ENCODE results near the gene PADI1. TPM values are rescaled to one million over a fixed set of nuclear protein-coding genes. Genes with fewer than 3 reads are reported as not detected.

The PADI1 gene
- total RNA-seq, 4 donors from 2014 or later = 3.2 to 24.2 (median 6.6) TPM

GRCh38 chr1:17188889-17189631 lies 15.9 kb upstream of the PADI1 start:
- intact Hi-C loops (cut with DNase I; ENCODE audit: low total_unique reads) = no loop called here
- H3K4me3 ChIP-seq (ENCODE audit: low read depth, poor library complexity, severe bottlenecking) = no peak overlapping the region
- WGBS, 2 donors = 87 to 89% methylated on average over 10 of the region's 10 CpGs
- TF ChIP-seq CTCF (IDR thresholded peaks at IDR 0.05) (no peak), POLR2A (IDR thresholded peaks at IDR 0.05) (no peak)
- DNase-seq (ENCODE audit: low spot score in 2 of 2) = peak in 1 of 2 donors; percentile 32

- TF ChIP-seq POLR2A (IDR thresholded peaks at IDR 0.05) (no peak), CTCF (IDR thresholded peaks at IDR 0.05) (no peak)
- 90% methylated on average over 2 of the region's 2 CpGs for WGBS, 2 donors
- H3K4me3 ChIP-seq (ENCODE audit: low read depth, poor library complexity, severe bottlenecking) = no peak overlapping the region
- intact Hi-C loops (cut with DNase I; ENCODE audit: low total_unique reads) = no loop called here
- no peak for DNase-seq (ENCODE audit: low spot score in 2 of 2)
Measured at GRCh38 chr1:17189632-17189990, 15.3 kb upstream of the PADI1 start.

GRCh38 chr1:17190010-17190995 lies 14.6 kb upstream of the PADI1 start:
- TF ChIP-seq CTCF (IDR thresholded peaks at IDR 0.05) = no peak
- TF ChIP-seq POLR2A (IDR thresholded peaks at IDR 0.05) = no peak
- 67 to 72% methylated on average over 15 of the region's 15 CpGs for WGBS, 2 donors
- no peak overlapping the region for H3K4me3 ChIP-seq (ENCODE audit: low read depth, poor library complexity, severe bottlenecking)
- intact Hi-C loops (cut with DNase I; ENCODE audit: low total_unique reads) = no loop called here
- DNase-seq (ENCODE audit: low spot score in 2 of 2) = peak in 1 of 2 donors; percentile 83

- no peak overlapping the region for H3K4me3 ChIP-seq (ENCODE audit: low read depth, poor library complexity, severe bottlenecking)
- intact Hi-C loops (cut with DNase I; ENCODE audit: low total_unique reads) = no loop called here
- TF ChIP-seq POLR2A (IDR thresholded peaks at IDR 0.05) = no peak
- no peak for TF ChIP-seq CTCF (IDR thresholded peaks at IDR 0.05)
- 56 to 67% methylated on average over 4 of the region's 4 CpGs for WGBS, 2 donors
- no peak for DNase-seq (ENCODE audit: low spot score in 2 of 2)
Measured at GRCh38 chr1:17191990-17192242, 13.0 kb upstream of the PADI1 start.

- intact Hi-C loops (cut with DNase I; ENCODE audit: low total_unique reads) = no loop called here
- no peak overlapping the region for H3K4me3 ChIP-seq (ENCODE audit: low read depth, poor library complexity, severe bottlenecking)
- WGBS, 2 donors = 45 to 53% methylated on average over 13 of the region's 13 CpGs
- peak in 1 of 2 donors; percentile 79 for DNase-seq (ENCODE audit: low spot score in 2 of 2)
- TF ChIP-seq POLR2A (IDR thresholded peaks at IDR 0.05) (no peak), CTCF (IDR thresholded peaks at IDR 0.05) (no peak)
Measured at GRCh38 chr1:17192394-17193221, 12.3 kb upstream of the PADI1 start.
